ENCODE measurements around the gene PDE4C.

DNA sequence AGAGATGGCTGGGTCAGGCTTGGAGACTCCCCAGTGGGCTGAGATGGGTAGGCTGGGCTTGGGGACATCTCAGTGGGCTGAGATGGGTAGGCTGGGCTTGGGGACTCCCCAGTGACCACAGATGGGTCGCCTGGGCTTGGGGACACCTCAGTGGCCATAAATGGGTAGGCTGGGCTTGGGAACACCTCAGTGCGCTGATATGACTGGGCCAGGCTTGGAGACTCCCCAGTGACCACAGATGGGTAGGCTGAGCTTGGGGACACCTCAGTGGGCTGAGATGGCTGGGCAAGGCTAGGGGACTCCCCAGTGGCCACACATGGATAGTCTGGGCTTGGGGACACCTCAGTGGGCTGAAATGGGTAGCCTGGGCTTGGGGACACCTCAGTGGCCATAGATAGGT lies 35.2 kb upstream of the PDE4C start:
- TF ChIP-seq, protein P1, sequence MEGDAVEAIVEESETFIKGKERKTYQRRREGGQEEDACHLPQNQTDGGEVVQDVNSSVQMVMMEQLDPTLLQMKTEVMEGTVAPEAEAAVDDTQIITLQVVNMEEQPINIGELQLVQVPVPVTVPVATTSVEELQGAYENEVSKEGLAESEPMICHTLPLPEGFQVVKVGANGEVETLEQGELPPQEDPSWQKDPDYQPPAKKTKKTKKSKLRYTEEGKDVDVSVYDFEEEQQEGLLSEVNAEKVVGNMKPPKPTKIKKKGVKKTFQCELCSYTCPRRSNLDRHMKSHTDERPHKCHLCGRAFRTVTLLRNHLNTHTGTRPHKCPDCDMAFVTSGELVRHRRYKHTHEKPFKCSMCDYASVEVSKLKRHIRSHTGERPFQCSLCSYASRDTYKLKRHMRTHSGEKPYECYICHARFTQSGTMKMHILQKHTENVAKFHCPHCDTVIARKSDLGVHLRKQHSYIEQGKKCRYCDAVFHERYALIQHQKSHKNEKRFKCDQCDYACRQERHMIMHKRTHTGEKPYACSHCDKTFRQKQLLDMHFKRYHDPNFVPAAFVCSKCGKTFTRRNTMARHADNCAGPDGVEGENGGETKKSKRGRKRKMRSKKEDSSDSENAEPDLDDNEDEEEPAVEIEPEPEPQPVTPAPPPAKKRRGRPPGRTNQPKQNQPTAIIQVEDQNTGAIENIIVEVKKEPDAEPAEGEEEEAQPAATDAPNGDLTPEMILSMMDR (IDR thresholded peaks at IDR 0.05) = no peak
- TF ChIP-seq POLR2AphosphoS5 (IDR thresholded peaks at IDR 0.05) (no peak), EP300 (IDR thresholded peaks at IDR 0.05) (no peak)
